Vagina (tissue), 2 donors: ENCODE results near the gene KMT5B.

Source experiments
- POLR2A ChIP-seq, 2 donors: fragments of 450-650 bp; IDR thresholded peaks; one replicate each; pipeline ENCODE4 v1.6.1; 2017; ENCODE audit warnings: antibody characterized with exemption in 2 of 2, mild to moderate bottlenecking in 2 of 2, moderate library complexity in 2 of 2
- TF ChIP-seq, protein P1 (sequence below), 3 experiments: fragments of 450-650 bp in 2 of 3; fragments of 200-600 bp in 1 of 3; sonication (generic) in 1 of 3; IDR thresholded peaks; one replicate each; pipeline ENCODE4 v1.5.1; 2017 to 2019; ENCODE audit warnings: antibody characterized with exemption in 3 of 3, mild to moderate bottlenecking in 2 of 3, moderate library complexity in 2 of 3

DNA sequence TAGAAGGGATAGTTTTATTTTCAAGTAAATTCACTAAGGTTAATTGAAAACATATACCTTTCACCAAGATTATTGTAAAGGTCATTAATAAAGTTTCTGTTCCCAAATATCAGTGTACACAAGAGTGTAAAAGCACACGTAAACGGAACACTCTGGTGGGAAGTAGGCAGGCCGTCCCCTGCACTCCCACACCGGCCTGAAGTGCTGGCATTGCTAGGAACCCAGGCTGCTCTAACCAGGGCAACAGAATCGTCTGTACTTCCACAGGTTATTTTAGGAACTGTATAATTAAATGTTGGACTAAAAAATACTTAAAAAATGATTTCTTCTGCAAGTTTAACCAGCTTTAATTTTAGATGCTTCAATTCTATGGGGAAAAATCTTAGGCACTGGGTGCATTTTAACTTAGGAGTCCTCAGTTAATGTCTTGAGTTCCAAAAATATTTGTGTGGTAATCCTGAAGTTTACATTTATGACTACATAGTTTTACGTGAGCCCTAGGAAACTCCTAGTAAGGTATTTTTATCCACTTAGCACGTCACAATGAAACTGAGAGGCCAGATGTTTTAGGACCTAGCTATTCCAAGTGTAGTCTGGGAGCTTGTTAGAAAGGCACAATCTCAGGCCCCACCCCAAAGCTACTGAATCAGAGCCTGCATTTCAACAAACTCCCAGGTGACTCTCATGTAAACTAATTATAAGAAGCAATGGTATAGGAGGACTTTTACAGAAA is 31.2 kb downstream of the KMT5B start:
- TF ChIP-seq POLR2A (IDR thresholded peaks at IDR 0.05) = no peak
- TF ChIP-seq, protein P1, sequence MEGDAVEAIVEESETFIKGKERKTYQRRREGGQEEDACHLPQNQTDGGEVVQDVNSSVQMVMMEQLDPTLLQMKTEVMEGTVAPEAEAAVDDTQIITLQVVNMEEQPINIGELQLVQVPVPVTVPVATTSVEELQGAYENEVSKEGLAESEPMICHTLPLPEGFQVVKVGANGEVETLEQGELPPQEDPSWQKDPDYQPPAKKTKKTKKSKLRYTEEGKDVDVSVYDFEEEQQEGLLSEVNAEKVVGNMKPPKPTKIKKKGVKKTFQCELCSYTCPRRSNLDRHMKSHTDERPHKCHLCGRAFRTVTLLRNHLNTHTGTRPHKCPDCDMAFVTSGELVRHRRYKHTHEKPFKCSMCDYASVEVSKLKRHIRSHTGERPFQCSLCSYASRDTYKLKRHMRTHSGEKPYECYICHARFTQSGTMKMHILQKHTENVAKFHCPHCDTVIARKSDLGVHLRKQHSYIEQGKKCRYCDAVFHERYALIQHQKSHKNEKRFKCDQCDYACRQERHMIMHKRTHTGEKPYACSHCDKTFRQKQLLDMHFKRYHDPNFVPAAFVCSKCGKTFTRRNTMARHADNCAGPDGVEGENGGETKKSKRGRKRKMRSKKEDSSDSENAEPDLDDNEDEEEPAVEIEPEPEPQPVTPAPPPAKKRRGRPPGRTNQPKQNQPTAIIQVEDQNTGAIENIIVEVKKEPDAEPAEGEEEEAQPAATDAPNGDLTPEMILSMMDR (IDR thresholded peaks at IDR 0.05) = no peak
